Activated CD4-positive, alpha-beta T cell treated with anti-CD3 and anti-CD28 coated beads, Interleukin-2, amount 50 U/mL, for 4 hours (primary cell): ENCODE measurements around the gene MRPS27.
"Not testable (repeated sequence)": the region's sequence is repeated elsewhere in the genome, so short reads cannot be mapped to it uniquely, and the experiment has no call there.

ENCODE experiments used
- DNase-seq, 2 experiments: peaks; one replicate each; pipeline ENCODE4 v3.0.0-alpha.2; 2020

The MRPS27 gene

DNA sequence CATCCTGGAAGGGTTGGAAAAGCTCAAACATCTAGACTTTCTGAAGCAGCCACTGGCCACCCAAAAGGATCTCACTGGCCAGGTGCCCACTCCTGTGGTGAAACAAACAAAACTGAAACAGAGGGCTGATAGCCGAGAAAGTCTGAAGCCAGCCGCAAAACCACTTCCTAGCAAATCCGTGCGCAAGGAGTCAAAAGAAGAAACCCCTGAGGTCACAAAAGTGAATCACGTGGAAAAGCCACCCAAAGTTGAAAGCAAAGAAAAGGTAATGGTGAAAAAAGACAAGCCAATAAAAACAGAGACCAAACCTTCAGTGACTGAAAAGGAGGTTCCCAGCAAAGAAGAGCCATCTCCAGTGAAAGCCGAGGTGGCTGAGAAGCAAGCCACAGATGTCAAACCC, 125.2 kb downstream of the MRPS27 start:
- no peak for DNase-seq

DNA sequence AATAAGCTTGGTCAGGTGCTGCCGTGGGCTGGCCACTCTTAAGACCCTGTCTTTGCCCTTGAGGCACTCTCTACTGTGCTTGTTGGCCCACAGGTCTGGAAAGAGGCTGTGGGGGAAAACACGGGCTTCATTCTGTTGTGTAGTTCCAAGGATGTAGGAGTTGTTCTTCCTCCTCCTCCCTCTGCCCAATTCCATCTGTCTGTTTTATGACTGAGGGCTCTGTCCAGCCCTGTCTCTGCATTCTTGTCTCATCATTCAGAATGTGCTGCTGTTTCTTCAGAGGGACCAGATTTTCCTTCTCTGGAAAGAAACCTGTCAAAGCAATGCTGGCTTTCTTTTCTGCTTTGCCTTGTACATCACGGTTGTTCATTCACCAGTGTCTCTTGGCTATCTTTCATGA, 128.6 kb downstream of the MRPS27 start:
- no peak for DNase-seq

DNA sequence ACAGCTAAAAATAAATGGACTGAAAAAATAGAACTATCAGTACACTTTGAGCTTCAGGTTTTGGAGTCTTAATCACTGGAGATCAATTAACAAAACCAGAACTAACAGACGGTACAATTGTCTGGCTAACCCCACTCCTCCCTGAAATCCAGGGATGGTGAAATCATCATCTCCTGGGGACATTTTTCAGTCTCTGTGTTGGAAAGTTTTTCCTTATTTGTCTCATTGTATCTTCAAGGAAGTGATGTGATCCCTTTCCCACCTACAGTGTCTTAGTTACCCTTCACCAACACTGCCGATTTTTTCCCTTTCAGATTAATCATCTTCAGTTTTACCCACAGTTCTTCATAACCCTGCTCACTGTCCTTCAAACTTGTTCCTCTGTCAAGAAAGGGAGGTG, 130.9 kb downstream of the MRPS27 start:
- no peak for DNase-seq

DNA sequence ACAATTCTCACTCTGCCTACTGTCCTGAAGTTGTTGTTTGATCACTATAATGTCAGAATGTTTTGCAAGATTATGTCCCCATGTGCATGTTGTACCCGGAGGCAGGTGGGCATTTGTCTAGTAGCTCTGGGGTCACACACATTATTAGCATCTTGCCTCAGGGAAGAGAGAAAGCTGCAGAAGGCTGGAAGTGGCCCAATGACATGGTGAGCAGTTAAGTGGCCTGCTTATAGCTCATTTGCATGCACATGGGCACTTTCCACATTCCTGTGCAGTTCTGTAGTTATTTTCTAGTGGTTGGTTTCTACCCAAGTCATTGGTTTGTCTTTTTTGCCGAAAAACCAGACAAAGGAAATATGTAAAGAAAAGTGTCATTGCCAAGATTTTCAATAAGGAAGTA, 131.9 kb downstream of the MRPS27 start:
- no peak for DNase-seq

DNA sequence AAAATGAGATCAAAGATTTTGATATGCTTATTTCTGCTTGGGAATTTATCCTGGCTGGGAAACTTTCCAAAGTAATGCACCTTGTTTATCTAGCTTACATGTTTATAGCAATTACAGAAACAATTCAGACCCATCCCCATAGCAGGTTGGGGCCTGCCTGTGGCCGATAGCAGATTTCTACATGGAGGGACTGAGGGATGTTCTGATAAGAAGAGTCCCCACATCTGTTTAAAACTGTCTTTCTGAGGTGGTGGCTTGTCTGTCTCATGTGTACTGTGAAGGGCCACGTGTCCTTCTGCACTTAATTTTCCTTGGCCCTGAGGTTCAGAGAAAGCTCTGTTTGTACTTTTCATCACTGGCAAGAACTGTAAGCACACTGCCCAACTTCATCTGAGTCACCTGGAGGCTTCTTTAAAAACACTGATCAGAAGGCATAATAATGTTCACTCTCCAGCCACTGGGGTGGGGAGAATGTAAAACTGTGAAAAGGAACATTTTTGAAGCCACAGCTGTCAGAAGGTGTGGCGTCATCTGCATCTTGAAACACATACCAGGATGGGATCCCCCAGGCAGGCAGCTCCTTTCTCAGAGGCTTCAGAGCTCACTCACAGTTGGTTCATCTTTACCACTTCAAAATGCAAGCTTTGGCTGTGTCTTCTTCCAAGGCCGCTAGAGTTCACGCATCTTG, 132.5 kb downstream of the MRPS27 start:
- no peak for DNase-seq

DNA sequence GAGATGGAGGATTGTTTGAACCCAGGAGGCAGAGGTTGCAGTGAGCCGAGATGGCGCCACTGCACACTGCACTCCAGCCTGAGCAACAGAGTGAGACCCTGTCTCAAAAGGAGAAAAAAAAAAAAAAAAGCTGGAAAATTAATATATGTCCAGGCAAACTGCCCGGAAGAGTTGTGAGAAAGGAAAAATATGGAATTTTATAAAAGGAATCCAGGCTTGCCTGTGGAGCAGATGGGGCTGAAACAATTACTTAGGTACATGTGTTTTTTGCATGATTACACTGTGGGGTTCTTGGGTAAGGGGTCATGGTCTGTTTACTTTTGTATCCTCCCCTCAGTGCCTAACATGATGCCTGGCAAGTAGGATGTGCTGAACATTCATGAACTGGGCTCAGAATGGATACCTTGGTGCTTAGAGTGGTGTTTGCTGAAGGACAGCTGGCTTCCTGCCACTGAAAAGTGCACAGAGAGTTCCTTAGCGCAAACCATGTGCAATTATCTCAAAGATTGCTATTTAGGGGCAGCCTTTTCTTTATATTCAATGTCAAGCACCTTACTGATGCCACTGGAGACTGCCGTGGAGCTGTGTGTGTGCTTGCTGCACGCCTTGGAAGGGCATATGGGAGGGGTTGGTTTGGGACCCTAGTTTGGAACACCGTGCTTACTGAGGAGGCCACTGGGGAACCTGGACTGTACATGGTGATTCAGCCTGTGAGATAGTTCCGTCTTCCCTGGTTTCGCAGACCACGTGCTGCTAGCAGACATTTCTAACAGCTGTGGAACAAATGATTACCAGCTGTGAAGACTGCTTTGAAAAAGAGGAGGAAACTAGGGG, 134.3 kb downstream of the MRPS27 start:
- no peak for DNase-seq

DNA sequence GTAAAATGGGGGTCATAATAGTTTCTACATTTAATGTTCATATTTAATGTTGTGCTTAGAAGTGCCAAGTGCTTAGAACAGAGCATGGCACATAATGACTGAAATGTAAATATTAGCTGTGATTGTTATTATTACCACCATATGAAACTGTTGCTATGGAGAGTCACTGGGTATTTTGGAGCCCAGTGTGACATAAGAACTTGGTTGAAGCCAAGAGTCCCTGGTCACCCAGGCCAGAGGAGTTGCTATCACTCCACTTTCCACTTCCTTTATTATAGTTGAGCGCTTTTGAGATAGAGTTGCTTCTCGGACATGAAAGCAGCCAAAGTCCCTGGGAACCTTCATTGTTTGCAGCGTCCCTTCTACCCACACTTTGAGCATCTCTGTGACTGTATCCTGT, 135.6 kb downstream of the MRPS27 start:
- DNase-seq, result no peak

DNA sequence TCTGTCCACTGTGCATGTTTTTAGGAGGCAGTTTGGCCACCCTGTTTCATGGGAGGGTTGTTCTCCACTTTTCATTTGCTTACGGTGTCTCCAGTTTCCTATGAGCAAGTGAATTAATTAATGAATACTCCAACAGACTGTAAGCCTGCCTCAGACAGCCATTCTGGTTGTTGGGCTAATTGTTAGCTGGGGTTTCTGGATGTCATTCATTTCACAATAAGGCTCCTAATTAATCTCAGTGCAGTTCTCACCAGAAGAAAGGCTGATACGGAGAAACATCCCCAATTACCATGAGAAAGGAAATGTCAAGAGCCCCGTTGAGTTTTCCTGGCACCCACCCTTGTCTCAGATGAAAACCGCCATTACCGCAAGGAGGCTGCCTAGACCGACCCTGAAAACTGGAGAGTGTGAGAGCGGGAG, 136.9 kb downstream of the MRPS27 start:
- DNase-seq, result no peak

DNA sequence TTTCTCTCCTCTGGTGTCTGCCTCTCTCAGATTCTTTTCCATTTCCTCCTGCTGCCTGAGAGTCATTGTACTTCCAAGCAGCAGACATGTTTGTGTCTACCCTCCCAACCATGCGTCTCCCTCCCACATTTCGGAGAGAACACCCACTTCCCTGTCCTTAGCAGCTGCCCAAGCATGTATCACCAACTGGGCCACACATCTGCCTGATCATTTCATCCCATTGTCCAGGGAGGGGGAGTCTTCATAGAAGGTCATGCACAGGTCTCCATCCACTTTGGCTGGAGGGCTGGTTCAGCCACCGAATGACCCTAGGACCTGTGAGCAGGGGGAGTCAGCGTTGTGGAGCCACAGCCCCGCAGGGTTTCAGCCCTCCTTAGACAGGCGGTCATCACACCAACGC, 137.4 kb downstream of the MRPS27 start:
- DNase-seq, result no peak

DNA sequence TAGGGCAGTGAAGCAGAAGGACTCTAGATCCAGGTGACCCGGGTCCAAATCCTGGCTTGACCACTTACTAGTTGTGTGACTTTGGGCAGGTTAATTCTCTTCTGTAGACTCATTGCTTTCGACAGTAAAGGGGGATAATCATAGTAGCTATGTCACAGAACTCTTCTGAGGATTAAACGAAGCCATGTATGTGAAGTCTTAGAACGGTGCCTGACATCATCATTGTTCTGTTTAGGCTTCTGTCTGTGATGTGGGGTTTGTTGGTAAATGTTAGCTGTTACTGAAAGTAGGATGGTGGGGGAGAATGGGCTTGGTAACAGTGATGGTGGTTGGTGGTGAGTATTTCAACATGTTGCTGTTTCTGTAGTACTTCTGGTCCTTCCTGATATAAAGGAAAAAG, 139.1 kb downstream of the MRPS27 start:
- DNase-seq, result no peak

DNA sequence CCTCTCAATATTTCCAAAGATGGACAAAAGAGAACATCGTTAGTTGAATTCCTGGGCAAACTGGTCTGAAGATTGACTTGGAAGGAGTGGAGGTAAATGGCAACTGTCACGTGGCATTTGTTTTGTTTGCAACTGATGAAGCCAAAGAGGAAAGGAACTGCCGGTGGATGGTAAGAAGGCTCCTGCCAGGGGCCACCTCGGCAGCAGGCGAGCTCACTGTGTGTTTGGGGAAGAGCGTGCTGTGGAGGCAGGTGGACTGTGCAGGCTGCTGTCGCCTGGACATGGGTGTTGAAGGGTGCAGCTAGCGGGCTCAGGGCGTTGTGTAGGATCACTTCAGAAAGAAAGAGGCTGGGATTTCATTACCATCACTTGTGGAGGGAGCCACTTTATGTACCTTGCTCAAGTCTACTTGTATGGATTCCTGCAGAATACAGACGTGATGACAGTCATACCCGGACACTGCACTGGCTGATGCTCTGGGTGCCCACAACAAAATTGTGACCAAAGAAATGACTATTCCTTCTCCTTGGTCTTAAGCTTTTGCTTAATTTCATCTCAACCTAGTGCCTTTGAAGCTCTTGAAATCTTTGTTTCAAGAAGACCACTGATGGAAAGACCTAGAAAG, 140.1 kb downstream of the MRPS27 start:
- DNase-seq, result no peak

DNA sequence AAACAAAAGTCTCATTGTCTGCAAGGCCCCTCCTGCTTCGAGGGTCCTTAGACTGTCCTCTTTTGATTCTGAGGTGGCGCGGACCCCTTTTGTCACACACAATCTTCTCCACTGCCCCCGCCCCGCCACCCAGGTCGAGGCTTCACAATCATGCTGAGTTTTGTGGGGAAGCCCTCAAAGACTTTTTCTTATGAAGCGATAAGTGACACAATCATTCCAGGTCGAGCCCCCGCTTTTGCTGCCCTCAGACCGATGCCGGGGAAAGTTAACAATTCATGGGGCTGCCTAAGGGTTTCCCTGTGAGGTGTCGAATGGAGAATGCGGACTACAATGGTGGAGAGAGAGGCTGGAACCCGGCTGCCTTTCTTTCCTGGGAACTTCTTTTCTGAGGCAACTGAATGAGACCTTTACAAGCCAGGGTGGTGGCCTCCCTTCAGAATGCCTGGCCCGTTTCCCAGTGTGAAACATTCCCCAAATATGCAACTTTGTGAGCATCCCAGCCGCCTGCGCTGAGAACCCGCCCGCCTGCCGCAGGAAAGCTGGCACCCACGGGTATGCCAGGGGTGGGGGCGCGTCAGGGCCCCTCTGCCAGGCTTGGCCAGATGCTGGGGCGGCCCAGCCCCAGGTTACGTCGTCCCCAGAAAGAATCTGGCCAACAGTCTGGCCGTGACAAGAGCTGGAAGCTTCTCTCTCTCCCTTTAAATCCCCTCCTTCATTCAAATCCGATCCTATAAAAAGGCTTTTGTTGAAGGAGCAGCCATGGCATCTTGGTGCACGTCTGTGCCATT, 140.8 kb downstream of the MRPS27 start:
- DNase-seq, result no peak

DNA sequence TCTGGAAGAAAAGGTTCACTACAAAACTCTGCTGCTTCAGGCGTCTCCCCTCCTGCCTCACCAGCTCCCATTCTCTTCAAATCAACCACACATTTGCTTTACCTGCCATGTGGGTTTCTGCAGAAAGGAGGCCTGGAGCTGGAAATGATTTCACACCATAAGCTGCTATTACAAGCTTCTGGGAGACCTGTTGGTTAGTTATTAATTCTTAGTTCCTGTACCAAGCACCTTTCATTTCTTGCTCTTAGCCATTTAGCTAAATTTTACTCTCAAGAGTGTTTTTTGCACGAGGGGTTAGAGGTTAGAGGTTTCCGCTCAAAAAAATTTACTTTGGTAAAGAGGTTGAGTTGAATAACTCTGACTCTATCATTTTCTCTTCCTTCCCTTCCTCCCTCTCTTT, 142.5 kb downstream of the MRPS27 start:
- DNase-seq, result no peak

DNA sequence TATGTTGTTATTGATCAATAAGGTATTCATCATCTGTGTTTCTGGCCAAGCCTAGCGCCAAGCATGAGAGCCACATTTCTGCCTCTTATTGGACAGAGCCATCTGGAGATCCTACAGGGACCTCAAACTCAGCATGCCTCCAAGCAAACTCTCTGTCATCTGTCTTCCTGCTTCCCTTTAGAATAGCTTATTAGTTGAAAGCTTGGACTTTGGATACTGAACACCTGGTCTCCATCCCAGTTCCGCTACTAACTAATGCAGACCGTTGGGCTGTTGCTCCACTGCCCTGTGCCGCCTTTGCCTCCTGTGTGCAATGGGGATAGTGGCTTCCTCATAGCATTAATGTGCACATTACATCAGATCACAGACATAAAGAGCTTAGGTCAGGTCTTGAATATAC, 147.3 kb downstream of the MRPS27 start:
- no peak for DNase-seq

DNA sequence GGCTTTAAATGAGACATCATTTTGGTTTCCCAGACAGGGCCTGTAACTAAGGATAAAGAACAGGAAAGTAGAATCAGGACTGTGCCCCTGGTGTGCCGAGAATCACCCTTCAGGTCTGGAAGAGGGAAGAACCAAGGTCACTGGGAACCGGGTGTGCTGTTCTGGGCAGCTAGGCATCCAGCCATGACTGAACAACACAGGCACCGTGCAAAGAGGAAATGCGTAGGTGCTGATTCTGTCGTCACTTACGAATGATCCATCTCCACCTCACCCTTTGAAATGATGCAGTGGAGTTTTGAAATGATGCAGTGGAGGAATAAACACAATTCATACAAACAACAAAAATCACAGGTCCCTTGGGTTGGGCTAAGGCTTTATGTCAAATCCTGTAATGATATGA, 148.4 kb downstream of the MRPS27 start:
- no peak for DNase-seq

DNA sequence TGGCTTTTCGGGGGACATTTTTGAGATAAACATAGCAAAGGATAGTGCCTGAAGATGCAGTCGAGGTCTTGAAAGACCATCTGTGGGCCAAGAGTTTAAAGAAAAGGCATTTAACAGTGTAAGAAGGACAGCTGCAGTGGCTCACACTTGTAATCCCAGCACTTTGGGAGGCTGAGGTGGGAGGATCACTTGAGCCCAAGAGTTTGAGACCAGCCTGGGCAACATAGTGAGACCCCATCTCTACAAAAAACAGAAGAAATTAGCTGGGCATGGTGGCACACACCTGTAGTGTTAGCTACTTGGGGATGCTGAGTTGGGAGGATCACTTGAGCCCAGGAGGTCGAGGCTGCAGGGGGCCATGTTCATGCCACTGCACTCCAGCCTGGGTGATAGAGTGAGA, 148.9 kb downstream of the MRPS27 start:
- DNase-seq, result not testable (repeated sequence)

DNA sequence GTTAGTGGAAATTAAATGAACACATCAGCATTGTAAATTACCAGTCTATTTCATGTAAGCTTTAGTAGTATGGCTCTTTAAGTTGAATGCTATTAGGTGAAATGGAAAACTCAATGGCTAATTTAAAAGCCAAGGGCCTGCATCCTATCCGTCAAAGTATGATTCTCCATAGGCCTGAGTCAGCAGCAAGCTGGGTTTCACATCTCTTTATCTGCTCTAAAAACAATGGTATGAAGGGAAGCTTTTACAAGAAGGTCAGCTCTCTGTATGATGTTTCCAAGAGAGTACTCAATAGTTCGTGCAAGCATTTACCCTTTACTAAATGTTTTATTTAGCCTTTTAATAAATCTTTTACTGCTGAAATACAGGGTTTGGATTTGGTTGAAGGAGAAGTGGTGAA, 149.9 kb downstream of the MRPS27 start:
- no peak for DNase-seq
